HG02678 (cell line): ENCODE data around the gene PLET1.

ENCODE experiments used
- ATAC-seq: cut with Tn5 transposase; IDR thresholded peaks from one replicate; pipeline ENCODE4 v1.9.1; 2021; ENCODE audit warnings: mild to moderate bottlenecking, moderate library complexity; ENCODE audit not compliant: unreplicated experiment

PLET1 gene, protein sequence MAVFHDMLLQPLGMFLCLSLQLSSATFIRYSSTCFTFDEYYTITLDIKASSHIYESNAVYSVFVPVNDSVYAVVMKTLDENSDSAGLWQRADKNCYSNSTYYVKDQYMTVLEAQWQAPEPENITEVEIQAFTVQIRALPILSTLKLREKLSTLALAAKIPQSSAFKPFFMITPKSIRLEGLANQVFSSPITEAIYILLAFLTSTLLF

DNA sequence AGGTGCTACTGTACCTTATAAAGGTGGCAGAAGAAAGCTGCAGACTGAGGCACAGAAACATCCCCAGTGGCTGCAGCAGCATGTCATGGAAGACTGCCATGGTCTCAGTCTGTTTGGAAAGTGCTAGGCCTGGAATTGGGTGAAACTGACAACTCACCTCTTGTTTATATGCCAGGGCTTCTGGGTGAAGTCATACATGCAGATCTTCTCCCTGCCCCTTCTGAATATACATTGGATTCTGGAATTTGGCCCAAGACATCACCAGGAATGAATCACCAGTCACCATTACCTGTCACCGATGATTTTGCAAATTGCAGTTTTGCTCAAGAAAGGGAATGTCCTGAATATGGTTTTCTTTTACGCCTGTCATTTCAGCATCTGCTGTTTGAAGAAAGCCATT, at the start of gene PLET1:
Gene PLET1, minus strand, starts transcription at position 371 of the 400 bp plus-strand sequence. Its CDS starts 271 bp downstream, at position 100.
- no peak for ATAC-seq

- no peak for ATAC-seq
These were observed 49.8 kb upstream of the PLET1 start for GRCh38 chr11:112310419-112310818.

DNA sequence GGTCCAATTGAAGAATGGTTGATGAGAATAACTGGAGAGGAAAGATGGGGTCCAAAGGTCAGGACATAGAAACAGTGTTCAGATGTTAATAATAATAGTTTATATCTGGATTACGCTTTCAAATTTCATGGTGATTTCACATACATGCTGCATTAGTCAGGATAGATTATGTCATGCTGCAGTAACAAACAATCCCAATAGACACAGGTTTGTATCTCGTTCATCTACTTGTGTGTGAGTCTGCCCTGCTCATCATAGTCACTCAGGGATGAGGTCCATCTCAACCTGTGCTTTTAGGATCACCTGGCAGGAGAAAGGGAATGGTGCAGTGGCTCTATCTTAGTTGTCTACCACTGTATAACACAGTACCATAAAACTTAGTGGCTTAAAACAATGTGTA, 48.0 kb upstream of the PLET1 start:
- no peak for ATAC-seq

- no peak for ATAC-seq
These were observed 47.0 kb upstream of the PLET1 start for GRCh38 chr11:112307616-112308015.

- no peak for ATAC-seq
These were observed 45.6 kb upstream of the PLET1 start for GRCh38 chr11:112306230-112306629.

DNA sequence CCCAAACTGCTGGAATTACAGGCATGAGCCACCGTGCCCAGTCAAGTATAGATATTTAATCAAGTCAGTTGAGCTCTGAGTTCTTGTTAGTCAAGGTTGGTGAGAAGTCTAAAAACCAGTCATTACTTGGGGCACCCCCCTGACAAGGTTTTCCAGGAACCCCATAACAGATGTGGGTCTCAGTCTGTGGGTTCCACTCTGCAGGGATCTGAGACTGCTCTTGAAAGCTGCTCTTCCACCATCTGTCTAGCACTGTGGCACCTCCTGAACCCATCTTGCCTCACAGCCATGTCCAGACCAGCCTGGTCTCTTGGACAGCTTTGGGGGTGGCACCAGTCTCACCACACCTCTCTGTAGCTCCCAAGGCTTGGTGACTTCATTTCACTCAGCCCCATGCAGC, 44.3 kb upstream of the PLET1 start:
- no peak for ATAC-seq

GRCh38 chr11:112303616-112304015, 43.0 kb upstream of the PLET1 start:
- no peak for ATAC-seq

DNA sequence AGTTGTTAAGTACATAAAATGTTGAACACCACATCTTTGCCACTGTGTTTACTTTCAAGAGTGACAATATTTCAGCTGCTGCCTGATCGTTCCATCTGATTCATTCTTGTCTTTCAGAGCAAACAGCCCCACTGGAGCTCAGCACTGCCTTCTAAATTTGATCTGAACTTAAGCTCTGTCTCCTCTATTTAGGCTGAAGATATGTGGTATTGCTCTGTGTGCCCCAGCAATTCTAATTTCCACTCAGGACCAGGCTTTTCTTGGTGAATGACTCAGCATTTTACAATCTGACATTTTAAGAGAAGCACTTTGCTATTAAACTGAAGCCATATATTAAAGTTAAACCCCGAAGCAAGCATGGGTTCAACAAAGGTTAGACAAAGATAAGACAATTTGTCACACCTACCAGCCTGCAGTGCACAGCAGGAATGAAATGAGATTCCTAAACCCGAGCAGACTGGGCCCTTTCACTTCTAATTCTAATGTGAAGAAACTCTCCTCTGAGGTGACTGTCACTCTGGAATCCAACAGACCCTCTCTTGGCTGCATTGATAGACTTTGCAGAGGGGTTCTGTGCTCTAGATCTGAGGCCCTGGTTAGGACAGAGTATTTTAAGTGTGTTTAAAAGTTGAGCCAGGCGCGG, 41.7 kb upstream of the PLET1 start:
- ATAC-seq: no peak

DNA sequence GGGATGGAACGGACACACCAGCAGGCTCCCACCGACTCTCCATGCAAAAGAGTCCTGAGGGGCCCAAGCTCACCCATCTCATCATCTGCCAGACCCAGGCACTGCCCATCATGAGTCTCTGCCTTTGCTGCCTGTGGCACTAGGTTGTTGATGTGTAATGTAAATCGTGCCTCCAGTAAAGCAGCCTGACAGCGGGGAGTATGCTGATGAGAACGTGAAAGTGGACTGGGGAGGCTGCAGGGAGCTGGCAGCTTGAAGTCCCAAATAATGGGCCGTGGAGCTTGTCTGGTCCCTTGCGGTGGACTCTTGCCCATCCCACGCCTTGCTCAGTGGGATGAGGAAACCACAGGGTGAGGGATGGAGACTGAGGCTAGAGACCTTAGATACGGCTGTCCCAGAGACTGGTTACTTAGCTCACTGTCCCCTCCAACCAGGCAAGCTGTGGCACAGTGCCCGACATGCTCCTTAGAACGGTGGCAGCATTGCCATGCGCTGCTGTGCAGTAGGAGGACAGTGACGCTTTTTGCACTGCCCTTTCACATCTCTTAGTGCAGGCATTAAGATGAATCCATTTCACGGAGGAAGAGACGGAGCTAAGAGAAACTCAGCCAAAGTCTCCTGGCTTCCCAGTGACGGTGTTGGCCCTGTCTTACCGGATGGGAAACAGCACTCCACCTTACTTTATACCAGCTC, 39.6 kb upstream of the PLET1 start:
- ATAC-seq: no peak

DNA sequence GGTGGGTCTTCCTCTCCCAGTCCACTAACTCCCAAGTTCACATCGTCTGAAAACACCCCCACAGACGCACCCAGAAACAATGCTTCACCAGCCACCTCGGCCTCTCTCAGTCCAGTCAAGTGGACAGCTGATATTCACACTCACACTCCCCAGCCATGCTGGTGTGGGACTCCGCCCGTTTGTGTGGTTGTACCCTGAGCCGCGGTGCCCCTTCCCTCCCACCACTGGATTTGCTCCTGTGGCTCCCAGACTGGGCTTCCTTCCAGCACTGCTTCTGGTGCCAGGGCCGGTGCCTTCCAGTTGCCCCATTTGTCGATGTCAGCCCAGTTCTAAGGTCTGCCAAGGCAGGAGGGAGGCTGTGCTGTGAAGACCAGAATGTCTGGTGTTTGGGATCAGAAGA, 37.9 kb upstream of the PLET1 start:
- no peak for ATAC-seq

DNA sequence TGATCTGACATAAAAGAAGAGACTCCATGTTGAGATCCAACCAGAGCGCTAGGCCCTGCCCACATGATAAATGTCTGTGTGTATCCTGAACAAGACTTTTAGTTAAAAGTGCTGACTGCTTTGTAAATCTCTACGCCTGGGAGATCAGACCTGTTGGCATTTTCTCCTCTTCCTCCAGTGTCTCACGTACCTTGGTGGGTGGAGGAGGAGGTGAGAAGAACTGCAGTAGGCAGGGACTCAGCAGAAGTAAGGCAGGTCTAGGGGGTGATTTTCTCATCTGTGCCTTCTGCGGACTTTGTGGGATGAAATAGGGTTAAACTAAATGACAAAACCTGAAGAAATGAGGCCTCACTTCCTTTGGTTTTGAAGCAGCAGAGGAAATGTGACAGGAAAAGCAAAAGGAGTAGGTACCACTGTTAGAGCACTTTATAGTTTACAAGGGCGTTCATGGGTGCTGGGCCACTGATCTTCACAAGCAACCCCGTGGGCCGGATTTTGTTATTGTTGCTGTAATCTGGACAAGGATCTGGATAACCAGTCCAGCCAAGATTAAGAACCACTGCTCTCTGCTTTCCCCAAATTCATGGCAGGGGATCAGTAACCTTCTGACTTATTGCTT, 36.7 kb upstream of the PLET1 start:
- no peak for ATAC-seq

- ATAC-seq: no peak
These were observed 35.4 kb upstream of the PLET1 start for GRCh38 chr11:112296044-112296443.

GRCh38 chr11:112294688-112295340, 34.2 kb upstream of the PLET1 start:
- ATAC-seq: no peak

- ATAC-seq: no peak
These were observed 33.0 kb upstream of the PLET1 start for GRCh38 chr11:112293614-112294013.

DNA sequence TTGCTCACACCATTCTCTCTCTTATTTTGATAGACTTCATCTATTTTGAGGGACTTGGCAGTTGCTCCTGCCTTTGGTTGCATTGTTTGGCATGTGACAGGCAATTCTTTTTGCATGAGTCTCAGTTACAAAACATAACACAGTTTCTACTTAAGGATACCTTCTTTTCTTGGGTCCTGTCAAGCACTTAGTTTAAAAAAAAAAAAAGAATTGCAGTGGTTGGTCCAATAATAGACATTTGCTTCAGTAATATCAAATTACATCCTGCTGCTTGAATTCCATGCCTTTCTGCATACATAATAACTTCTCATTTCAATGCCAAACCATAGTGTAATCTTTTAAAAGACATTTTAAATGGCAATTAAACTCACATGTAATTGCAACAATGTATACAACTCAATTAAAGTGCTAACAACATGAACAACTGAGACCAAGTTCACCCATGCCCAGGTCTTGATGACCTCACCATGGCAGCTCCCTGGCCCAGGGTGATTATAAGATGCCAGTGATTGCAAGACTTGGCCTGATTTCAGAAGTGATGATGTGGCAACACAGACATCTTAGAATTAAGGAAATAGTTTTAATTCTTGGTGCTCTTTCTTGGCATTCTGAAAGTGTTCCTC, 32.2 kb upstream of the PLET1 start:
- no peak for ATAC-seq

- ATAC-seq: no peak
These were observed 31.5 kb upstream of the PLET1 start for GRCh38 chr11:112292188-112292587.

DNA sequence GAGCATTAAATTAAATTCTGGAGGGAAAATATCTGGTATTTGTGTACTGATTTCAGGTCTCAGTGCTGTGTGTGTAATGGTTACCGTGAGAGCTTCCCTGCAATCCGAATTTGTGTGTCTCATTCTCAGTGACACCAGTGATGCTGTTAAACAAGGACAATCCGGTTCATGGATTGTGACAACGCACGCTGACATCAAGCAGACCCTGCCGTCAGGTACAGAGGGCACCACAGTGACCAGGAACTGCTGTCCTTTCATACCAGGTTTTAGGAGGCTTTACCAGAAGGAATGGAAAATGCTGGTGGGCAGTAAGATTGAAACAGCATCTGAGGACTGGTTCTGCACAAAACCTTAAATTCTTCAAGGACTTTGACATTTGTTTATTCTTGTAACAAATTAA, 30.5 kb upstream of the PLET1 start:
- ATAC-seq: no peak

DNA sequence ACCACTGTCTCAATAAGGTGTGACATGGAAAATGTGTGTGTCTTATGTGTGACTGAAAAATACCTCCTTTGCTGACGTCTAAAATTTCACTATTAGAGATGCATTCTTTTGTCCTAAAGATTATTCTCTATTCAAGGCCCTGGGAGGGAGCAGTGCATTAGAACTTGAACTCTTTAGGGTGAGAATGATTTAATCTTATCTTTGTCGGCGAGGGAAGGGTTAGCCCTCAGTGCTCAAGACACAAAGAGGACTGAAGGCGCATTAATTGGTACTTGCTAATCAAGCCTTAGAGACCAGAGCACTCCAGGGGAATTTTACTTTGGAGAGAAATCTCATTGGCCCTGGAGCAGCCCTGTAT, 29.8 kb upstream of the PLET1 start:
- ATAC-seq: no peak

- peak; percentile 98 for ATAC-seq
These were observed 29.2 kb upstream of the PLET1 start for GRCh38 chr11:112289588-112290492.

DNA sequence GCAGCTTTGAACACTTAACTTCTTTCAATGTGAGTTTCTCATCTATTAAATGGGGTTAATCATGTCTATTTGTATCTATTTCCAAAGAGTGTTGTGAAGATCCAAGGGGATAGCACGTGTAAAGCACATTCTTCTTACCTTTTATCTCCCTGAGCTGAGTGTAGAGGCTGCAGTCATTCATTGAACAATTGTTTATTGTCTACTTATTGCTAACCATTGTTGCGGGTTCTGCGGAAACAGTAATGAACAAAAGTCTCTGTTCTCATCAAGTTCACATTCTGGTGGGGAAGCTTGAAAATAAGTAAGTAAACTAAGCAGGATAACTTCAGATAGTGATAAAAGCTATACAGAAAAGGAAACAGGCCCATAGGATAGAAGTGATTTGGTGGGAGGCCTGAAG, 27.4 kb upstream of the PLET1 start:
- ATAC-seq: no peak
